Right kidney (tissue), 1 donor: ENCODE results near the gene MANF.

Experiments used
- DNase-seq: peaks from one replicate; pipeline ENCODE4 v3.0.0-alpha.2; 2016

Gene MANF

DNA sequence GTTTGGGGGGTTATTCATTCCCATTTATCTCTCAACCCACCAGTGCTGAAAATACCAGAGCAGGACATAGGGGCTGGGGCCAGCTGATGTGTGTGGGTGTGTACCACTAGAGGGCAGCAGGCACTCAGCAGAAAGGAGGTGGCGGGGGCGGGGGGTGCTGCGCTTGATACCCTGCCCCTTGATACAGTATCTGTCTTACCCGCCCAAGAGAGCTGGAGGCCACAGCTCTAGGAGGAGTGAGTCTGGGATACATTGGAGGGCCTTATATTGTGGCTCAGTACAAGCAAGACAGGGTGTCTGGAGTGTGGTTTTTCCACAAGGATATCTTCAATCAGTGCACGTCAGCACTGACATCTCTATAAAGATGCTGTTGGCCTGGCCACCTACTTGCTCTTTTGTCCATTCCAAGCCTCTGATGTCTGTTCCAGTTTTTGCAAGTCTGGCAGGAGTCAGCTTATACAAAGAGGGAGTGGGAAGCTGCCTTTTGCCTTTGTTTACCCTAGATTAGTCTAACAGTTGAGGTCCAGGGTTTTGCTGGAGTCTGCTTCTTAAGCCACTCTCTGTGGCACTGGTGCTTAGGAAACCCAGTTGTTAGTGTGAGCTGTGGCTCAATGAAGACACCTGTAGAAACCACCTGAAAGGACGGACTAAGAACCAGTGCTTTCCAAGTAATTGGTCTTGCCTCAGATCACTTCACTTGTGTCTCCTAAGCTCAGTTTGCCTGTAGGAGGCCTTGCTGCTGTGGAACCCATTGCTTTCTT is 4.5 kb downstream of the MANF start:
- DNase-seq: peak; percentile 39

- DNase-seq: no peak
Observed at GRCh38 chr3:51390246-51391074, 5.4 kb downstream of the MANF start.

DNA sequence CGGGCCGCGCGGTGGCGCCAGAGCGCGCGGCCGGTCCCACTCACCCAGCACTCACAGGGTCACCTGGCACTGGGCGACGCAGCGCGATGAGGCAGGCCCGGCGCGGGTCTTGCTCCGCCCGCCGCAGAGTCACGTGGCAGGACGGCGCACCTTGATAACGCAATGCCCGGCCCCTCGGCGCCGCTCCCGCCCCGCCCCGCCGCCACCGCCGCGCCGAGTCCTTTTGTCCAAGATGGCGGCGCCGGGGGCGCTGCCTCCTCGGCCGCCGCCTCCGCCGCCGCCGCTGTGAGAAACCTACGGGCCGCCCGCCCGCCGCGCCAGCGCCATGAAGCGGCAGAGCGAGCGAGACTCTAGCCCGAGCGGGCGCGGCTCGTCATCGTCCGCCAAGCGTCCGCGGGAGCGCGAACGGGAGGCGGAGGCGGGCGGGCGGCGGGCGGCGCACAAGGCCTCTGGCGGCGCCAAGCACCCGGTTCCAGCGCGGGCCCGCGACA is 6.0 kb downstream of the MANF start, which contains the start of gene RBM15B:
Gene RBM15B (plus strand): TSS at position 211 of the 491 bp plus-strand sequence. CDS start 115 bp downstream, at position 326.
- peak; percentile 87 for DNase-seq

GRCh38 chr3:51391566-51392354 is 6.7 kb downstream of the MANF start:
- peak; percentile 72 for DNase-seq

DNA sequence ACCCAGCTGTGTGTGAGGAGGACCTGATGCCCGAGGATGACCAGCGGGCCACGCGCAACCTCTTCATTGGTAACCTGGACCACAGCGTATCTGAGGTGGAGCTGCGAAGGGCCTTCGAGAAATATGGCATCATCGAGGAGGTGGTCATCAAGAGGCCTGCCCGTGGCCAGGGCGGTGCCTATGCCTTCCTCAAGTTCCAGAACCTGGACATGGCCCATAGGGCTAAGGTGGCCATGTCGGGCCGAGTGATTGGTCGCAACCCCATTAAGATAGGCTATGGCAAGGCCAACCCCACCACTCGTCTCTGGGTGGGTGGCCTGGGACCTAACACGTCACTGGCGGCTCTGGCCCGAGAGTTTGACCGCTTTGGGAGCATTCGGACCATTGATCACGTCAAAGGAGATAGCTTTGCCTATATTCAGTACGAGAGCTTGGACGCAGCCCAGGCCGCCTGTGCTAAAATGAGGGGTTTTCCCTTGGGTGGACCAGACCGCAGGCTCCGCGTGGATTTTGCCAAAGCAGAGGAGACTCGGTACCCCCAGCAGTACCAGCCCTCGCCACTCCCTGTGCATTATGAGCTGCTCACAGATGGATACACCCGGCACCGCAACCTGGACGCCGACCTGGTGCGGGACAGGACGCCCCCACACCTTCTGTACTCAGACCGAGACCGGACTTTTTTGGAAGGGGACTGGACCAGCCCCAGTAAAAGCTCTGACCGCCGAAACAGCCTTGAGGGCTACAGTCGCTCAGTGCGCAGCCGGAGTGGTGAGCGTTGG is 7.5 kb downstream of the MANF start:
- no peak for DNase-seq

DNA sequence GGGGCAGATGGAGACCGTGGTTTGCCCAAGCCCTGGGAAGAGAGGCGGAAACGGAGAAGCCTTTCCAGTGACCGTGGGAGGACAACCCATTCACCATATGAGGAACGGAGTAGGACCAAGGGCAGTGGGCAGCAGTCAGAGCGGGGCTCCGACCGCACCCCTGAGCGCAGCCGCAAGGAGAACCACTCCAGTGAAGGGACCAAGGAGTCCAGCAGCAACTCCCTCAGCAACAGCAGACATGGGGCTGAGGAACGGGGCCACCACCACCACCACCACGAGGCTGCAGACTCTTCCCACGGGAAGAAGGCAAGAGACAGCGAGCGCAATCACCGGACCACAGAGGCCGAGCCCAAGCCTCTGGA is 8.0 kb downstream of the MANF start:
- DNase-seq: no peak

DNA sequence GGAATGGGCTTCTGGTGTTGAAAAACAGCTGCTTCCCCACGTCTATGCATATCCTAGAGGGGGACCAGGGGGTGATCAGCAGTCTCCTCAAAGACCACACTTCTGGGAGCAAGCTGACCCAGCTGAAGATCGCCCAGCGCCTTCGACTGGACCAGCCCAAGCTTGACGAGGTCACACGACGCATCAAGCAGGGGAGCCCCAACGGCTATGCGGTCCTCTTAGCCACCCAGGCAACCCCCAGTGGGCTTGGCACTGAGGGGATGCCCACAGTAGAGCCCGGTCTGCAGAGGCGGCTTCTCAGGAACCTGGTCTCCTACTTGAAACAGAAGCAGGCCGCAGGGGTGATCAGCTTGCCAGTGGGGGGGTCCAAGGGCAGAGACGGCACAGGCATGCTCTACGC is 8.5 kb downstream of the MANF start:
- no peak for DNase-seq

- no peak for DNase-seq
Observed at GRCh38 chr3:51394541-51394940, 9.4 kb downstream of the MANF start.

- no peak for DNase-seq
Observed at GRCh38 chr3:51395493-51396213, 10.6 kb downstream of the MANF start.

GRCh38 chr3:51396401-51396800 is 11.3 kb downstream of the MANF start:
- no peak for DNase-seq

DNA sequence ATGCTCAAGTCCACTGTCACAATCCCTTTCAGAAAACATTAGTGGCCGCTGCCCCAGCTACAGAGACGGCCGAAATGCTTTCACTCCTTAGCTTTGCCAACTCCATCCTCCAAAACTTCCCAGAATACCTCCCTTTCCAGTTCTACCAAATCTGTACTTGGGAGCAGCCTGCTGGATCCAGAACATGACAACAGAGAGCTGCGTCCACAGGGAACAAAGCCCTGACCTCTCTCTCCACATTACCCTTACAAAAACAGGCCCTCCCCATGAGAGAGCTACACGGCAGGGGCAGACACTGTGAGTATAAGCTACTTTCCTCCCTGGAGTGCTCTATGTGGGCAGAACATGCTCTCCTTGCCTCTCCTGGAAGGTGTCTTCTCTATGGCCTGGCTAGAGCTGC is 12.3 kb downstream of the MANF start:
- no peak for DNase-seq

- DNase-seq: no peak
Observed at GRCh38 chr3:51398595-51399310, 13.7 kb downstream of the MANF start.

- DNase-seq: no peak
Observed at GRCh38 chr3:51400166-51400565, 15.1 kb downstream of the MANF start.

GRCh38 chr3:51401735-51402134 is 16.6 kb downstream of the MANF start:
- DNase-seq: no peak

DNA sequence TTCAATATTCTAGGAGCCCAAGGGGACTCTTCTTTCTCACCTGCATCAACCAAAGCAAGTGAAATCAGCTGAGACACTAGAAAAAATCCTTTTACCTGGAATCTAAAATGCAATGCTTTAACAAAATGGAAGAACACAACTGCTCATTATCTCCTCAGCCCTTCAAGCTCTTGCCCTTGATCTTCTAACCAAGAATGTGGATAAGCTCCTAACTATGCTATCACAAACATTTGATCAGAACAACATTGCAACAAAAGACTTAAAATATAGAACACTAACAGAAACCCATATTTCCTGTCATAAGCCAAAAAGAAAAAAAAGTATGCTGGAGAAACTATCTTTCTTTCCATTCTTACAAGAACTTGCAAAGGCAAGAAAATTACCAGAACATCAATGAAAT is 18.6 kb downstream of the MANF start:
- no peak for DNase-seq

GRCh38 chr3:51408021-51408420 is 22.9 kb downstream of the MANF start:
- no peak for DNase-seq

DNA sequence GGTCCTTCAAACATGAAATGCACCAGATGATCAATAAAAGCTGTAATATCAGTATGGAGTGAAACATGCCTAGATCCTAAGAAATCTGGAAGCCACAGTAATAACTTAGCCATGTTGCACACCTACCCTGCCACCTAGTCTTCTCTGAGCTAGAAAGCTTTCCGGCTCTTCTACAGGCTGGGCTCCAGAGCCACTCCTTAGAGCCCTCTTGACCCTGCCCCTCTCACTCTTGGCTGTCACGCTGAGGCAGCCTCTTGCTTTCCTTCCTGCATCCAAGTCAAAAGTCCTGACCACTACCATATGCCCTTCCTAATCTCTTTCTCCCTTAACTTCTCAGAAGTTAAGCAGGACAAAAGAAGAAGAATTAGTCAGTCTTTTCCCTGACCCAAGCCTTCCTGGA is 23.7 kb downstream of the MANF start:
- no peak for DNase-seq

GRCh38 chr3:51422211-51422610 is 37.1 kb downstream of the MANF start:
- no peak for DNase-seq

GRCh38 chr3:51426921-51427320 is 41.8 kb downstream of the MANF start:
- DNase-seq: no peak

DNA sequence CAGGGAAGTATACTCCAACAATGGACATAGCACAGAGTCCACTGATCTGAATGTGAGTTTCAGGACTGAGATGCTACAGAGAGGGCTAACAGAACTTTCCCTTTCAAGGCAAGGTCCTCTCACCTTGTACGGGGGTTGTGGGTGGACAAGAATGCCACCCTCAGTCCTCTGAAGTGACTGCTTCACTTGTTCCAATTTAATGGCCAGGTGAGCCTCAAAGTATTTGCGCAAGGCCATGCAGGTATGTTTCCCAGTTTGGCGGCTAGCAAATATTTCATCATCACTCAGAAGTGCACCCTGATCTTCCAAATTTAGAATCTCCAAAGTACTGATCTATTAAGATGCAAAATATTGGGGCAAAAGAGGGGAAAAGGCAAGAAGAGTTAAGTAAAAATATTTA is 44.0 kb downstream of the MANF start:
- DNase-seq: no peak

DNA sequence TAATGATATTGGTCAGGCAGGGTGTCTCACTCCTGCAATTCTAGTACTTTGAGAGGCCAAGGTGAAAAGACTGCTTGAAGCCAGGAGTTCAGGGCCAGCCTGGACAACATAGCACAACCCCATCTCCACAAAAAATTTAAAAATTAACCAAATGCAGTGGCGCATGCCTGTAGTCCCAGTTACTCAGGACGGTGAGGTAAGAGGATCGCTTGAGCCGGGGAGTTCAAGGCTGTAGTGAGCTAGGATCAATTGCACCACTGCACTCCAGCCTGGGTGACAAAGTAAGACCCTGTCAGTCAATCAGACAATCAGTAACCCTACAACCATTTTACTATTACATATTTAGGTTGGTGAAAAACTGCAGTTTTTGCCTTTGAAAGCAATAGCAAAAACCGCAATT is 49.0 kb downstream of the MANF start:
- DNase-seq: no peak
